GM21717 (cell line): ENCODE measurements around the gene ALPK3.

Experiments used
- ATAC-seq: cut with Tn5 transposase; IDR thresholded peaks from one replicate; pipeline ENCODE4 v1.9.1; 2021; ENCODE audit warnings: mild to moderate bottlenecking, moderate library complexity; ENCODE audit not compliant: unreplicated experiment

The ALPK3 gene

DNA sequence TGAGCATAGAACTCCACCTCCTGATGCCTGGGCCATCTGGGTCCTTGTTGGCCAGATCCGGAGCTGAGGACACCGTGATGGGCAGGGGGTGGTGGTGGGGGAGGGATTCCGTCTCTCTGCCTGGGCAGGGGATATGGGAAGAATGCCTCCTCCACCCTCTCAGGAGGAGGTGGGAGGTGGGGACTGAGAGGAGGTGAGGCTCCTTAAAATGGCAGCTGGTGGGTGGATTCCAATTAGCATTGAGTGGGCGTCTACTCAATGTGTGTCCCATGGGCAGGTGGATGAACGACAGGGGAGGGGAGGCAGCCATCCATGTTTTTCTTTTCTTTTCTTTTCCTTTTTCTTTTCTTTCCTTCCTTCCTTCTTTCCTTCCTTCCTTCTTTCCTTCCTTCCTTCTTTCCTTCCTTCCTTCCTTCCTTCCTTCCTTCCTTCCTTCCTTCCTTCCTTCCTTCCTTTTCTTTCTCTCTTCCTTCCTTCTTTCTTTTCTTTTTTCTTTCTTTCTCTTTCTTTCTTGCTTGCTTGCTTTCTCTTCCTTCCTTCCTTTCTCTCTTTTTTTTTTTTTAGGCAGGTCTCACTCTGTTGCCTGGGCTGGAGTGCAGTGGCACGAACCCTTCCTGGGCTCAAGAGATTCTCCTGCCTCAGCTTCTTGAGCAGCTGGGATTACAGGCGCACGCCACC, 72.3 kb downstream of the ALPK3 start:
- ATAC-seq = no peak

DNA sequence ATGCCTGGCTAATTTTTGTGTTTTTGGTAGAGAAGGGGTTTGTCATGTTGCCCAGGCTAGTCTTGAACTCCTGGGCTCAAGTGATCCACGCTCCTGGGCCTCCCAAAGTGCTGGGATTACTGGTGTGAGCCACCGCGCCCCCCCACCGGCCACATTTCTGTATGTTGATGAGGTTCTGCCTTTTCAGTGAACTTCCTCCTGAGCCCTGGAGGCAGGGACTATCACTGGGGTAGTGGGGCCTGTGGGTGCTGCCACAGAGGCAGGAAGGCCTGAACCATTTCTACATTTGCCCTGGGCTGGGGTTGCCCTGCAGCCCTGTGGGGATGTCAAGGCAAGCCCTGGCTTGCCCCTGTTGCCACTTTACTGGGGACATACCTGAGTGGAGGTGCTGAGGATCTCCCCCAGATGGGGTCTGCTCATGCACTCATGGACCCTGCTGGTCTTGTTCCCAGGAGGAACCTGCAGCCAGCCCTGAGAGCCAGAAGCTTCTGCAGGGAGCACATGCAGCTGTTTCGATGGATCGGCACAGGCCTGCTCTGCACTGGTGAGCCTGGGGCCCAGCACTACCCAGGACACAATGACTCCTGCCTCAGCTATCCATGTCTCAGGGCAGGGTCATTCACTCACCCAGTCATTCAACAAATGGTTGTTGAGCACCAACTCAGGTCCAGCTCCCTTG, 73.0 kb downstream of the ALPK3 start:
- ATAC-seq = no peak

DNA sequence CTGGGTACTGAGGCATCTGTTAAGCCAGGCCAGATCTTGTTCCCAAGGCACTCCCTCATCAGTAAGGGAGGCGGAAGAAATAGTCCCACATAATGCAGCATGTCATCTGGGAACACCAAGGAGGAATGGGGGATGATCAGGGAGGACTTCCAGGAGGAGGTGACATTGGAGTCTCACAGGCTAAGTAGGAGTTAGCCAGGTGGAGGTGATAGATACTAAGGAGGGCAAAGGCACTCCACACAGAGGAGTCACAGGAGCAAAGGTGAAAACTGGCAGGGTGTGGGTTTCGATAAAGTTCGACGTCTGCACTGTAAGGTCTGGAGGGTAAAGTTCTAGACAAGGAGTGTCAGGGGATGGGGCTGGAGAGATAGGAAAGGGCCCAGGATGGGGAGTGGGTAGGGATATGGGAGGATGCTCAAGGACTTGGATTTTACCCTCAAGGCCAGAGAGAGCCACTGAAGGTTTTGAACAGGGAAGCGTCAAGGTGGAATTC, 73.6 kb downstream of the ALPK3 start:
- no peak for ATAC-seq

DNA sequence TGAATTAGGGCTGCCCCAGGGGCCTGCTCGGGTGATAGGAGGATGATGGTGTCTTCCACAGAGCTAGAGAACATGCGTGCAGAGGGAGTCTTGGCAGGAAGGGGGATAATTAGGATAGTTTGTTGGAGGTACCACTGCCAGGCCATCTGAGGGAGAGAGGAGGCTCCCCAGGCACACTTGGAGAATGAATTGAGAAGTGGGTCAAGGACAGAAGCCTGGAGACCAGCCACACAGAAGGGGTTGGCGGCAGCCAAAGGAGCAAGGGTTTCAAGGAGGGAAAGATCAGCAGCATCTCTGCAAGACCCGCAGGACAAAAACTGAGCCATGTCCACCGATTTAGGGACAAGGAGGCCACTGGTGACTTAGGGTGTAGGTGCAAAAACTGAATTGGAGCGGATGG, 74.2 kb downstream of the ALPK3 start:
- ATAC-seq = no peak

DNA sequence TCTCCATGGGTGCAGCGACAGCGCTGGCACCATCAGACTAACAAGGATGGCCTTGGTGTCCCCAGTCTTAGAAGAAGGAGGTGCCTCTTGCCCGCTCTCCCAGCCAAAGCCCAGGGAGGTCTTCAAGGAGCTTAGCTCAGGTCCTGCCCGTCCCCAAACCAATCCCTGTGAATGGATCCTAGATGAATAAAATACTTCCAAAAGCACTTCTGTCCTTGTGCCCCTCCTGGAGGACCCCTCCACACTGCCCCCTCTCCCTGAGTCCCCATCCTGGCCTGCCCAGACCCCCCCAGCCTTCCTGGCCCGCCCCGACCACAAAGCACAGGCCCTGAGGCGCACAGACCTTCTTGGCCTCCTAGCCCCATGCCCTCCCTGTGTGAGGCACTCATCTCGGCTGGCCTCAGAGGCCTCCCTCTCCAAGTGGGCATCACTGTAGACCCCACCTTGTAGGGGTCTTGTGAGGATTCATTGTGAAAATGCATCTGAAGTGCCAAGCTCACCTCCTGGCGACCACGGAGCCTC, 75.7 kb downstream of the ALPK3 start:
- ATAC-seq = no peak

DNA sequence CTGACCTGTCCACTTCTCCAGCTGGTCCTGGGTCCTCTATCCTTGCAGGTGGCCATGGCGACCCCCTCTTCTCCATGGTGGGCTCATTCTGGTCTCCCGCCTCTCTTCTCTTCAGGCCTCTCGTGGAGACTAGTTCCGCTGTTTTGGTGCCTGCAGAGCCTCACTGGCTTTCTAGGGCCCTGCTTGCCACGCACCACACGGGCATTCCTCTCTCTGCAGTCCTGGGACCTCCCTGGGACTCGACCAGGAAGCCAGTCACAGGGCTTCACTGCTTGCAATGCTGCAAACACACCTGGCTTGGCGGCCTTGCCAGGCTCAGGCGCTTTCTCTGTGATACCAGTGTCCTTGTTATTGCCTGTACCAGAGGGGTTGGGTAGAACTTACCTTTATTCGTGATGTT, 76.5 kb downstream of the ALPK3 start:
- ATAC-seq = no peak

DNA sequence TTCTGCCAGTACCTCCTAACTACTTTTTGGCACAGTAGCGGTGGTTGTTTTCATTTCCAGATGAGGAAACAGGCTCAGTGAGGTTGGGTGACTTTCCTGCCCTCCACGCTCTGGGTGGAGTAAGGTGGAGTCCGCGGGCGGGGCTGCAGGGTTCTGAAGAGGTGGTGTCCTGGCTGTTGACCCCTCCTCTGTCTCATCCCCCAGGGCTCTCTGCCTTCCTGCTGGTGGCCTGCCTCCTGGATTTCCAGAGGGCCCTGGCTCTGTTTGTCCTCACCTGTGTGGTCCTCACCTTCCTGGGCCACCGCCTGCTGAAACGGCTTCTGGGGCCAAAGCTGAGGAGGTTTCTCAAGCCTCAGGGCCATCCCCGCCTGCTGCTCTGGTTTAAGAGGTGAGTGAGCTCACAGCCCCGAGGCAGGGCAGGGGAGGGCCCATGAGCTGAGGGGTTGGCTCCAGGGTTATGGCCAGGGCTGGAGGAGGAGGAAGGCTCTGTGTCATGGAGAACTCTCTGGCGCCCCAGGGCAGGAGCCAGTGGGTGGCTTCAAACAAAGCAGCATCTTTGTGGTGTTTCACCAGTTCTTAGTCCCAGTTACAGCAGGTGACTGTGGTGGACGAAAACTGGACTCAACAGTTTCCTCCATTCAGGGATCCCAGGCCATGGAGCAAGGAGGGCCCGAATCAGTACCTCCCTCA, 77.7 kb downstream of the ALPK3 start:
- no peak for ATAC-seq

DNA sequence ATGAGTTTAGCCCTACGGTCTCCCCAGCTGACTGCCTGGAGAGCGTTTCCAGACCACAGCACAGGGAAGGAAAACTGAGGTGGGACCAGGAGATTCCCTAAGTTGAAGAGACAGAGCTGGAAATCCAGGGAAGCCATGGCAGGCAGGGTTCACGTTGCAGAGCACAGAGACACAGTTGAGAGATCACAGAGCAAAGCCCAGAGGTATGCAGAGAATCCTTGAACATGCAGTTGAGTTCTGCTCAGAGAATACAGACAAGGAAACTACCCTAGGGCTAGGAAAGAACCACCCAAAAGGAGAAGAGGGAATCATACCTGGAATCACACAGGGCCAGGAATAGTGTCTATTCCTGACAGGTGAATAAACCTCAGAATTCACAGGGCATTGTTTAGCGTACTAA, 81.6 kb downstream of the ALPK3 start:
- no peak for ATAC-seq

DNA sequence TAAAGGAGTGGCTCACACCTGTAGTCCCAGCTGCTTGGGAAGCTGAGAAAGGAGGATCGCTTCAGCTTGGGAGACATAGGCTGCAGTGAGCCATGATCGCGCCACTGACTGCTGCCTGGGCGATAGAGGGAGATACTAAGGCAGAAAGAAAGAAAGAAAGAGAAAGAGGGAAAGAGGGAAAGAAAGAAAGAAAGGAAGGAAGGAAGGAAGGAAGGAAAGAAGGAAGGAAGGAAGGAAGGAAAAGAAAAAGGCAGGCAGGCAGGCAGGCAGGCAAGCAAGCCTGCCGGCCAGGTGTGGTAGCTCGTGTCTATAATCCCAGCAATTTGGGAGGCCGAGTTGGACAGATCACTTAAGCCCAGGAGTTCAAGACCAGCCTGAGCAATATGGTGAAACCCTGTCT, 82.6 kb downstream of the ALPK3 start:
- no peak for ATAC-seq

DNA sequence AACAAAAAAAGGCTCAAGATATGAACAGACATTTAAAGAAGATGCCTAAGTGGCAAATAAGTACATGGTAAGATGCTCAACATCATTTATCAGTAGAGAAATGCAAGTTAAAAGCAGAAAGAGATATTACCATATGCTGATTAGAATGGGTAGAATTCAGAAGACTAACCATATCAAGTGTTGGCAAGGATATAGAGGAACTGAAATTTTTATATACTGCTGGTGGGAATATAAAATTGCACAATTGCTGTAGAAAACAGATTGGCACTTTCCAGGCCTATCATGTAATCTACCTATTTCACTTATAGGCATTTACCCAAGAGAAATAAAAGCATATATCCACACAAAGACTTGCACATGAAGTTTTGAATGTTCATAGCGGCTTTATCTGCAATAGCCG, 84.4 kb downstream of the ALPK3 start:
- no peak for ATAC-seq

DNA sequence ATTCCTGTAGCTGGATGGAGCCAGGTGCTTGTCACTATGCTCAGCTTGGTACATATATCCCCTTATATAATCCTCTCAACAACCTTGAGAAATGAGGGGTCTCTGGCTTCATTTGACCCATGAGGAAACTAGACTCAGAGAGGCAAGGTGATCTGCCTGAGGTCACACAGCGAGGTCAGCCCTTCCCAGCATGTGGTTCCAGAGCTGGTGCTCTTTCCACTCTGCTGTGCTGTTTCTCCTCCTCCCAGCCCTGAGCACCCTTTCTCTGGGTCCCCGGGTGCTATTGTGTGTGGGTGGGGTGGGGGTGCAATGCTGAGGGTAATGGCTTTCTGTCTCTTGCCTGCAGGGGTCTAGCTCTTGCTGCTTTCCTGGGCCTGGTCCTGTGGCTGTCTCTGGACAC, 86.6 kb downstream of the ALPK3 start:
- ATAC-seq = no peak

DNA sequence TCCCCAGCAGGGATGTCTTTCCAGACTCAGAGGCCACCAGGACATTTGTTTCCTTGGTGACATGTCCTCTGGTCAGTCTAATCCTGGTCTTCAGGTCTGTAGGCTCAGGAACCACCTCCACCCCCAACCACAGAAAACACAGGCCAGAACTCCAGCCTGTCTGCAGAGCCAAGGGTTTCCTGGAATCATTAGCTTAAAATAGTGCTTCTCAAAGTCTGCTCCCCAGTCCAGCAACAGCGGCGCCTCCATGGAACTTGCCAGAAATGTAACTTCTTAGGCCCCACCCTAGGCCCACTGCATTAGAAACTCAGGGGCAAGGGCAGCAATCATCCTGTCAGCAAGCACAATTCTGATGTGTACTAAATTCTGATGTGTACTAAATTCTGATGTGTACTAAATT, 87.3 kb downstream of the ALPK3 start:
- ATAC-seq = no peak

DNA sequence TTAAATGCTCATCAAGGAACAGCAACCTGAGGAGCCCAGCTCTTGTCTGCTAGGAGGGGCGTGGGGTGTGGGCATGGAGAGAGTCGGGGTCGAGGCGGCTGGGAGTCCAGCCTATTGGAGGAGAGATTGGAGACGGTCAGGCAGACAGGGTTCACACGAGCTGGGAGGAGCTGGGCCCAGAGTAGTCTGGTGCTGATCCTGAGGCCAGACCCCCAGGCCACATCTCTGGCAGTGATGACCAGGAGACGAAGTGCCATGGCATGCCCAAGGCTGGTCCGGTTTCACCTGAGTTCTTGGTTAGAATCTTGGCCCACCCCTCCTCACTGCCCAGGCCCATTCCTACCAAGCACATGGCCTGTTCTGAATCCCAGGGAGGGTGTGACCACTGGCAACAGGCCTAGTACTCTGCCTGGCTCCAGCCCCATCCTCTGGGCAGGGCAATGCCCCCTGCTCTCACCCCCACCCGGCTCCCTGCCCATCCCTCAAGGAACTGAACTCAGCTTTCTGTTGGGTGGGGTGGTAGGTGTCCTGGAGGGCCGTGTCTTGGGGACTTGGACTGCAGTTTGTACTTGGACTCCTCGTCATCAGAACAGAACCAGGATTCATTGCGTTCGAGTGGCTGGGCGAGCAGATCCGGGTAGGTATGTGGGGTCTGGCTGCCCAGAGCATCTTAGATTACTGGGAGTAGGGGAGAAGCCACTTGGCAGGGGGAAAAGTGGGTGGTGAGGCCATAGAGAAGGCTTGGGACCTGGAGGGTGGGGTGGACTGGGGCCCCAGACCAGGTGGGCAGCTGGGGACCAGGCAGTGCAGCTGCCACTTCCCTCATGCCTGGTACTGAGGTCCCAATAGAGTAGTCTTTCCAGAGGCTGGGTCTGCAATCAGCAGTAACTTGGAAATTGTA, 88.1 kb downstream of the ALPK3 start:
- ATAC-seq = no peak

DNA sequence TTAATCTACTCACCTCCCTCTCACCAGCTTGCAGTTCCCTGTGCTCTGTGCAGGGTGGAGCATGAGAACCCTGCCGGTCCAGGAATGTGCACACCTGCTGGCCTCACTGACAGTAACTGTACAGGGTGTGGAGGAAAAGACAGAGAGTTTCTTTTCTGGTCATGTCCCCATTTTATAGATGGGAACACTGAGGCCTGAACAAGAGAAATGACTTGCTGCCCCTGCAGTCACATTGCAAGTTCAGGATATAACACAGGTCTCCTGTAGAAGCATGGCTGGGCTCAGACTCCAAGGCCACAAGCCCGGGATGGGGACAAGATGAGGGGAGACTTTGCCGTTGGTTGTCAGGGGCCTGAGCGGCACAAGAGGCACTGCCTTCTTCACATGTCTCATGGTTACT, 90.6 kb downstream of the ALPK3 start:
- no peak for ATAC-seq

DNA sequence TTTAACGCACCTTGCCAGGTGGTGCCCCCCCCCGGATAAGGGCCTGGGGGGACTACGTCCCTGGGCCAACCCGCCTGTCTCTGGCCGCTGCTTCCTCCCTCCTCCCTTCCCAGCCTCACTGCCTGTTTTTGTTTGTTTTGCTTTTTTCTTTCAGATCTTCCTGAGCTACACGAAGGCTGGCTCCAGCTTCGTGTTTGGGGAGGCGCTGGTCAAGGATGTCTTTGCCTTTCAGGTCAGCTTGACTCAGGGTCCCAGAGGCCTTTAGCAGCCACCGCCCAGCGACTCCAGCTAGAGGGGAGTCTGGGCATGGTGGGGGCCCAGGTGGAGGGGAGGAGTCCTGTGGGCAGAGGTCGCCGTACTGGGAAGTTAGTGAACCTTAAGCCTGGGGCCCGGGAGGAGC, 91.4 kb downstream of the ALPK3 start:
- ATAC-seq = no peak

DNA sequence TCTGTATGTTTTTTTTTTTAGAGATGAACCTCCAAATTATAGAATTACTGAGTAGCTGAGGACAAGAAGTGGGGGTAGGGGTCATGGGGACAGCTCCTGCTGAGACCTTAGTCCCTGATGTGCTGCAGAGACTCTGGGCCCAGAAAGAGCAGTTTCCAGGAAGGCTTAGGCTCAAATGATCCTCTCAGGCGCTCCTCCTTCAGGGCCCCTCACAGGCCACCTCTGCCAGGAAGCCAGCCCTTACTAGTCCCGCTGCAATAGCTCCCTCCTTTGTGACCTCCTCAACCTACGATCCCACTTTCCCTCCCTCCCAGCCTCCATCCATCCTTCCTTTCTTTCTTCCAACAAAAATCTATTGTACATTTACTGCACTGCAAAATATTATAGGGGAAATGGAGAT, 91.9 kb downstream of the ALPK3 start:
- no peak for ATAC-seq

DNA sequence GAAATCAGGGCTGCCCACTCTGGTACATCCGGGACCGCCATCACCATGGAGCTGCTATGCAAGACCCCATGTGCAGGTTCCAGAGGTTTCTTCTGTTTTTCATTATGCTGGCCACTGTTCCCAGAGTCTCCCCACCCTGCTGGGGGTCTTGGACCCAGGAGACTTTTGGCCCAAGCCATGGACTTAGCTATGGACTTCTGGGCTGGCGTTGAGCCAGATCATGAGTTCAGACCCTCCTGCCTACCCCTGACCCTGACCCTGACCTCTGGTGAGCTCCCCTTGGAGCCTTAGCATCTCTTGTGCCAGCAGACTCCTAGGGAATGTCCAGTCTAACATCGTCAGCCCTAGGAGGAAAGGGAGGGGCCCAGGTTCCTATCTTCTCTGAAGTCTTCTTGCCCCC, 92.6 kb downstream of the ALPK3 start:
- no peak for ATAC-seq

DNA sequence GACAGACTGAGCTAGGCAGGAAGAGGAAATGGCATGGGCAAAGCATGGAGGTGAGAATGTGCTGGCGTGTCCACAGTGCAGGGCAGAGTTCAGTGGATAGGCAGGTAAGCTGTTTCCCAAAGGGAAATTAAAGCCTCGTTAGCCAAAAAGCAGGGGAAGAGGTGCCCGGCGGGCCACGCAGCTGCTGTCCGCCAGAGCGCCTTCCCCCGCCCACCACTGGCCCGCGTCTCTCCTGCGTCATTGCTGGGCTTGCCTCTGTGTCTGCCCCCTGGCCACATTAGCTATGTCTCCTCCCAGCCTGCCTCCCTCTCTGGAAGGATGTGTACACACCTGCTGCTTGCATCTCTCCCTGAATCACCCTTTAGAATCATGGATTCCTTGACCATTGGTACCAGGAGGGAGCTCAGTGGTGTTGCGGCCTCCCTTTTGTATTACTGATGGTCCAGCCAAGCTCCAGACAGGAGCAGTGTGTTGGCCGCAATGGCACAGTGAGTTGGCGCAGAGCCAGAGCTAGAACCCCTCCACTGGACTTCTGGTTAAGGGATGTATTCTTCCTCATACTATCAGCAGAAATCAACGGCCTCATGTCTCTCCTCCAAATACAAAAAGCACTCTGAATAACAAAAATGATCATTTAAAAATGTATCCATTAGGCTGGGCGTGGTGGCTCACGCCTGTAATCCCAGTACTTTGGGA, 93.9 kb downstream of the ALPK3 start:
- ATAC-seq = no peak

DNA sequence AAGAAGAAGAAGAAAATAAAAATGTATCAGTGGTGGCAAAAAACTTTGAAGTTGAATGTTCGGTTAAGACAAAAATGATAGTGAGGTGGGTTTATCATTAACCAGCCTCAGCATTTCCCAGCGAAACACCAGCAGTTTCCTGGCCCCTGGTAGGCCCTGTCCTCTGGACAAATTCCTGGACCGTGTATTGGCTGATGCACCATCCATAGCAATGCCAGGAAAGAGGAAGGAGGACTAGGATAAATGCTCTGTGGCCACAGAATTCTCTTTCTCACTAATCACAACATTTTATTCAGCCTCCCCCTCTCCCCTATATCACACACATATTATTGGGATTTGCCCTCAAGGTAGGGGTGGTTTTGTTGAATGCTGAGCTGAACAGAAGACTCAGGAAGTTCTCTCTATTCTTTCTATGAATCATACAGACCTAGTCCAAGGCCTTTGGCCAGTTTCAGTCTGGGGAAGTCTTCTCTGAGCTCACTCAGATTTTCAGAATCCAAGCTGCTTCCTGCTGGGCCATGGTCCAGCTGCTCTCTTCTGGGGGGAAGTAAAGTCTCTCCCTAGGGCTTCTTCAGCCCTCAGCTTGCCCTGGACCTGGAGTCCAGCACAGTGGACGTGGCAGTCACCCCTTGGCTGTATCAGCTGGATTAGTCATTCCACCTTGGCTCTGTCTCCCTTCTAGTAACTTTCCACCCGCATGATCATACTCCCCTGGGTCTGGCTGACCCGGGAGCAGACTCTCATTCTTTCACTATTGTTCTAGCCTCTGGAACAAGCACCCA, 94.9 kb downstream of the ALPK3 start:
- ATAC-seq = no peak

DNA sequence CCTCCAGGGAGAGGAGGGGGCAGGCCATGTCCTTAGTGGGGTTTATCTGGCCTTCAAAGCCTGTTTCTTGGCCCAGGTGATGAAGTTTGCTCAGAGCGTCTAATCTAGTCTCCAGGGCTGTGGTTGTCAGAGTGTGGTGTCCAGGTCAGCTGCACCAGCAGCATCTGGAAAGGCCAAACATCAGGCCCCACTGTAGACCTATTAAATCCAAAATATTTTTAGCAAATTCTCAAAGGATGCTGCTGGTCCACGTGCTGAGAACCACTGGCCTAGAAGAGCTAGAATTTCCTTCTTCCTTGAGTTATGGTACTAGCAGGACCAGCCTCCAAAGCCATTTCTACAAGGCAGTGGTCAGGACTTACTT, 96.2 kb downstream of the ALPK3 start:
- no peak for ATAC-seq
